Chondrocyte (in vitro differentiated cells): ENCODE results near the gene ABHD12. TPM values are rescaled to one million over a fixed set of nuclear protein-coding genes. Genes with fewer than 3 reads are reported as not detected.
A peak's percentile ranks its signal among the peaks of the same experiment; 100 is the strongest.
"Not testable (repeated sequence)": the region's sequence is repeated elsewhere in the genome, so short reads cannot be mapped to it uniquely, and the experiment has no call there.

Experiments
- DNase-seq: peaks from one replicate; pipeline ENCODE4 v3.0.0; 2021; ENCODE audit warnings: mixed read lengths, low spot score
- H3K27ac Mint-ChIP-seq: one replicate; pipeline ENCODE4 v1.8.0; 2021; ENCODE audit warnings: mild to moderate bottlenecking, moderate library complexity, mixed read lengths; ENCODE audit not compliant: unreplicated experiment
- H3K27me3 Mint-ChIP-seq: 2 replicates; pipeline ENCODE4 v1.8.0; 2021; ENCODE audit warnings: low read depth, mixed read lengths
- H3K36me3 Mint-ChIP-seq: 2 replicates; pipeline ENCODE4 v1.8.0; 2021; ENCODE audit warnings: low read depth, mixed read lengths
- H3K4me1 Mint-ChIP-seq: 2 replicates; pipeline ENCODE4 v1.8.0; 2021; ENCODE audit warnings: low read depth, mild to moderate bottlenecking, mixed read lengths
- H3K4me3 Mint-ChIP-seq: one replicate; pipeline ENCODE4 v1.8.0; 2021; ENCODE audit warnings: mild to moderate bottlenecking, moderate library complexity, mixed read lengths; ENCODE audit not compliant: unreplicated experiment
- H3K9me3 Mint-ChIP-seq: 2 replicates; pipeline ENCODE4 v1.8.0; 2021; ENCODE audit warnings: low read depth, mixed read lengths
- total RNA-seq: library from RNA; stranded (reverse); gene quantifications from 3 replicates; pipeline ENCODE4 v1.2.1, GENCODE V29; 2021
- TF ChIP-seq, protein P1 (sequence below): fragments of 200-600 bp; sonication (generic); IDR thresholded peaks from 2 replicates; pipeline ENCODE4 v1.5.0; 2021; ENCODE audit warnings: antibody characterized with exemption, mild to moderate bottlenecking, moderate library complexity

ABHD12 gene
- total RNA-seq, 1 donor from 2014 or later: 49.4 TPM

DNA sequence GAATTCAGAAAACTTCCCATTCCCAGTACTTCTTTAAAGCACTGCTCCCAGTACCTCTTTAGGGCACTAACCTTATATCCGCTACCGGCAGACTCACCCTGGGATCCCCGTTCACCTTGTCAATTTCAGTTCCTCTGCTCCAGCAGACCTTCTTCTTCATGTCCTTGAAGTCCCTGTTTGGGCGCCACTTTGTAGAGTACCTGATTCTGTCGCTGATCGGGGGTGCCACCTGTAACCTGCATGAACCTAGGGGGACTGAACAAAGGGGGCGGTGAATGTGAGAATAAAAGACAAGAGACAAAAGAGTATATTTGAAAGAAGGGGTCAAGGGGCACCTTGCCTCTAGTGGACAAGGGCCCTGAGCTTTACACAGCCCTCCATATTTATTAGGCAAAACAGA, 11.9 kb upstream of the ABHD12 start:
- H3K27me3 Mint-ChIP-seq: no peaks in the 10 kb centered on the region
- peaks cover 7% of the 10 kb centered on the region for H3K4me1 Mint-ChIP-seq
- no peak overlapping the region for H3K27ac Mint-ChIP-seq
- TF ChIP-seq, protein P1, sequence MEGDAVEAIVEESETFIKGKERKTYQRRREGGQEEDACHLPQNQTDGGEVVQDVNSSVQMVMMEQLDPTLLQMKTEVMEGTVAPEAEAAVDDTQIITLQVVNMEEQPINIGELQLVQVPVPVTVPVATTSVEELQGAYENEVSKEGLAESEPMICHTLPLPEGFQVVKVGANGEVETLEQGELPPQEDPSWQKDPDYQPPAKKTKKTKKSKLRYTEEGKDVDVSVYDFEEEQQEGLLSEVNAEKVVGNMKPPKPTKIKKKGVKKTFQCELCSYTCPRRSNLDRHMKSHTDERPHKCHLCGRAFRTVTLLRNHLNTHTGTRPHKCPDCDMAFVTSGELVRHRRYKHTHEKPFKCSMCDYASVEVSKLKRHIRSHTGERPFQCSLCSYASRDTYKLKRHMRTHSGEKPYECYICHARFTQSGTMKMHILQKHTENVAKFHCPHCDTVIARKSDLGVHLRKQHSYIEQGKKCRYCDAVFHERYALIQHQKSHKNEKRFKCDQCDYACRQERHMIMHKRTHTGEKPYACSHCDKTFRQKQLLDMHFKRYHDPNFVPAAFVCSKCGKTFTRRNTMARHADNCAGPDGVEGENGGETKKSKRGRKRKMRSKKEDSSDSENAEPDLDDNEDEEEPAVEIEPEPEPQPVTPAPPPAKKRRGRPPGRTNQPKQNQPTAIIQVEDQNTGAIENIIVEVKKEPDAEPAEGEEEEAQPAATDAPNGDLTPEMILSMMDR: no peak
- peaks cover 9% of the 10 kb centered on the region for H3K36me3 Mint-ChIP-seq
- H3K4me3 Mint-ChIP-seq: no peak overlapping the region
- peaks cover 20% of the 10 kb centered on the region for H3K9me3 Mint-ChIP-seq
- DNase-seq: no peak

- DNase-seq, H3K4me3 Mint-ChIP-seq, H3K27me3 Mint-ChIP-seq, H3K4me1 Mint-ChIP-seq, H3K27ac Mint-ChIP-seq, H3K36me3 Mint-ChIP-seq: not testable (repeated sequence)
- H3K9me3 Mint-ChIP-seq: peaks cover 20% of the 10 kb centered on the region
Measured at GRCh38 chr20:25400291-25400732, 9.7 kb upstream of the ABHD12 start.

DNA sequence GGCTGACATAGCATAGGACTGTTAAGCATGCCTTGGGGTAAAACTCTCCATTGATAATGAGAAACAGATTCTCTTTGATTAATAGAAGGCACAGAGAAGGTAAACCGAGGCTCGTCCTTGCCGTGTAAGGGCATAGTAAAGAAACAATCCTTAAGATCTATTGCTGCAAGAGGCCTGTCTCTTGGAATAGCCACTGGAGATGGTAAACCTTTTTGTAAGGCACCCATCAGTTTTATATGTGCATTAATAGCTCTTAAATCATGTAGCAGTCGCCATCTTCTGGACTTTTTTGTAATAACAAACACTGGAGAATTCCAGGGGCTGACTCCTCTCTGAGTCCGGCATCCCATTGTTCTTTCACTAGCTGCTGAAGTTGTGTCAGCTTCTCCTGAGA, 8.4 kb upstream of the ABHD12 start:
- Mint-ChIP-seq H3K9me3 (peaks cover 17% of the 10 kb centered on the region), H3K36me3 (peaks cover 7% of the 10 kb centered on the region), H3K4me1 (no peaks in the 10 kb centered on the region), H3K27ac (no peak overlapping the region), H3K4me3 (no peak overlapping the region), H3K27me3 (no peaks in the 10 kb centered on the region)
- TF ChIP-seq, protein P1: peak; percentile 88
- no peak for DNase-seq

- DNase-seq: no peak
- Mint-ChIP-seq H3K27me3 (no peaks in the 10 kb centered on the region), H3K36me3 (peaks cover 7% of the 10 kb centered on the region), H3K4me1 (no peaks in the 10 kb centered on the region), H3K9me3 (peaks cover 15% of the 10 kb centered on the region), H3K4me3 (no peak overlapping the region), H3K27ac (no peak overlapping the region)
- TF ChIP-seq, protein P1: no peak
Measured at GRCh38 chr20:25398376-25399036, 7.9 kb upstream of the ABHD12 start.

- no peaks in the 10 kb centered on the region for H3K4me1 Mint-ChIP-seq
- peaks cover 9% of the 10 kb centered on the region for H3K9me3 Mint-ChIP-seq
- H3K4me3 Mint-ChIP-seq: no peak overlapping the region
- no peaks in the 10 kb centered on the region for H3K27me3 Mint-ChIP-seq
- no peak for DNase-seq
- no peak overlapping the region for H3K27ac Mint-ChIP-seq
- peaks cover 4% of the 10 kb centered on the region for H3K36me3 Mint-ChIP-seq
- TF ChIP-seq, protein P1: no peak
Measured at GRCh38 chr20:25397821-25398220, 7.2 kb upstream of the ABHD12 start.

DNA sequence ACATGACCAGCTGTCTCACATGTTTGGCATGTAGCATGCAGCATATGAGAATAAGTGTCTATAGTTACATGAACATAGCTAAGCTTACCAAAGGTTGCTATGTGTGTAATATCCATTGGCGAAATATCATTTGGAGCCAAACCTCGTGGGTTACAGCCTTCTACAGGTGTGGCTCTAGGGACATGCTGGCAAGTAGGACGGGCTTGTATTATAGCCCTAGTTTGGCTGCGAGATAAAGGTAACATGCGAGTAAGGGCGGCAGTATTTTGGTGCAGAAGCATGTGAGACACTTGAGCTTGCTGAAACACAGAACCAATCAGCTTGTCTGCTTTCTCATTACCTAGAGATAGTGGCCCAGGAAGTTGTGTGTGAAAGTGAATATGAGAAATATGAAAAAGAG, 6.5 kb upstream of the ABHD12 start:
- no peaks in the 10 kb centered on the region for H3K27me3 Mint-ChIP-seq
- TF ChIP-seq, protein P1: no peak
- H3K9me3 Mint-ChIP-seq: peaks cover 4% of the 10 kb centered on the region
- no peak overlapping the region for H3K4me3 Mint-ChIP-seq
- H3K4me1 Mint-ChIP-seq: no peaks in the 10 kb centered on the region
- H3K36me3 Mint-ChIP-seq: no peaks in the 10 kb centered on the region
- DNase-seq: no peak
- no peak overlapping the region for H3K27ac Mint-ChIP-seq
